GM21447 (cell line): ENCODE results near the gene SGCB.

ENCODE experiments used
- ATAC-seq: cut with Tn5 transposase; IDR thresholded peaks from one replicate; pipeline ENCODE4 v1.9.1; 2021; ENCODE audit not compliant: unreplicated experiment

Gene SGCB

GRCh38 chr4:52028970-52029369, 9.1 kb downstream of the SGCB start:
- ATAC-seq = no peak

DNA sequence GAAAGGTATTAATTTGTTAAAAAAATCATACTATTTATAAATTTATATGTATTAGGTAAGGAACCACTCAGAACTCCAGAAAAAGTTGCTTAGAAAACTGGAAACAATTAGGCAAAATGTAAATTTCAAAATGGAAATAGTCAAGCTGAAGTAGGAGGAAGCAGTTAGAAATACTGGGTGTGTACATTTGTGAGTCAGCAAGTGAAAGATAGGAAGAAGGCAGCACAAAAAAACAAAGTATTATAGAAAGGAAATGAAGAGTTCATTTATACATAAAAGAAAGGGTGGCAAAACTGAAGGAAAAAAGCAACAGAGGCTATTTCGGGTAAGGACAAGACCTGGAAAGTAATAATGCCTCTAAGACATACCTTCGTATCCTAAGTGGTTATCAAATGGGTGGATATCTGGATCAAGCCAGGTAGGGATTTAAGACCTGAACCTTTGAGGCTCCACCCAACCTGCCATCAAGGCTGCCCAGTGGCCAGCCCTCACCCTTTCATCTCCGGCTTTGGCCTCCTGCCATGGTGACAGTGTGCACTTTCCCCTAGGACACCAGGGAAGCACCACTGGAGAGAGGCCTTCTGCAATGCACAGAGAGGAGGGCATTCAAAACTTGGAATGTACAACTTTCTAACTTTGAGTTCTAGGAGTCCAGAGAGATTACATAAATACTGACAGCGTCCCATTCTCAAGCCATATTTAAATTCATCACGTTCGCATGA, 18.0 kb downstream of the SGCB start, which contains the start of gene LRRC66:
Gene LRRC66 (minus strand): TSS at position 428 of the 722 bp plus-strand sequence. CDS start 2,750 bp downstream, outside the sequence.
- no peak for ATAC-seq

- ATAC-seq = no peak
Measured at GRCh38 chr4:52017814-52018213, 20.3 kb downstream of the SGCB start.

GRCh38 chr4:52016981-52017380, 21.1 kb downstream of the SGCB start:
- no peak for ATAC-seq

GRCh38 chr4:52015366-52015765, 22.7 kb downstream of the SGCB start:
- ATAC-seq = no peak

GRCh38 chr4:52014903-52015302, 23.2 kb downstream of the SGCB start:
- ATAC-seq = no peak

DNA sequence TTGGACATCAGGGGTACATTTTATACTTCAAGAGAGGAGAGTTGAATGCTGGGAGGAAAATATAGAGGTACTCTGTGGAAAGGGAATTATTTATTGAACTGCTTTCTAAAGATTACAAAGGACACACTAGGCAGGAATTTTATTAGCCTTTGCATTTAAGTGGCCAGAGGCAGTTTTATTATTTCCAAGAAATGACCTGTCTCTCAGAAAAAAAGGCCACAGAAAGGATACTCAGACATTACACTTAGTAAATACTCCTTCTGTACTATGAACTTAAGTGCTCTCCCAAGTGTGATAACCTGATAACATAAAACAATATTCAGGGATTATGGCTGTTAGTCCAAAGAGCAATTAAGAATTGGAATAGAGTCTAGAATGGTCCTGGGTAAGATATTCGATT, 25.4 kb downstream of the SGCB start:
- no peak for ATAC-seq

- ATAC-seq = no peak
Measured at GRCh38 chr4:52010986-52011385, 27.1 kb downstream of the SGCB start.

GRCh38 chr4:52006887-52007286, 31.2 kb downstream of the SGCB start:
- ATAC-seq = no peak

GRCh38 chr4:52005604-52006273, 32.4 kb downstream of the SGCB start:
- ATAC-seq = no peak

GRCh38 chr4:52004414-52004813, 33.7 kb downstream of the SGCB start:
- ATAC-seq = no peak

DNA sequence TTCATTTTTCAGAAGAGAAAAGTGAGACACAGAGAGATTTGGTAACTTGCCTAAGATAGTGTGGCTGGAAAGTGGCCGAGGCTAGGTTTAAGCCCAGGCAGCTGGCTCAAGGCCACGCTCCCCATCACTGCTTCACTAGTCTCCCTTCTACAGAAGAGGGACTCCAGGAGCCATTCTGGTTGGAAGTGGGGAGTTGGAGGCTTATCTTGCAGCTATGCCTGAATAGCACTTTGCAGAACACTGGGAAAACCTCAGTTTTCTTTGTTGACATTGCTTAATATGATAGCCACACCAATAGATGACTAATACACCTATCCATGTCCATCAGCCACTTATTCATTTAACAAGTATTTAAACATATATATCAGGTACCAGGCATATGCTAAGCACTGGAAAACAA, 36.5 kb downstream of the SGCB start:
- ATAC-seq = no peak

GRCh38 chr4:51999250-51999649, 38.8 kb downstream of the SGCB start:
- ATAC-seq = no peak

DNA sequence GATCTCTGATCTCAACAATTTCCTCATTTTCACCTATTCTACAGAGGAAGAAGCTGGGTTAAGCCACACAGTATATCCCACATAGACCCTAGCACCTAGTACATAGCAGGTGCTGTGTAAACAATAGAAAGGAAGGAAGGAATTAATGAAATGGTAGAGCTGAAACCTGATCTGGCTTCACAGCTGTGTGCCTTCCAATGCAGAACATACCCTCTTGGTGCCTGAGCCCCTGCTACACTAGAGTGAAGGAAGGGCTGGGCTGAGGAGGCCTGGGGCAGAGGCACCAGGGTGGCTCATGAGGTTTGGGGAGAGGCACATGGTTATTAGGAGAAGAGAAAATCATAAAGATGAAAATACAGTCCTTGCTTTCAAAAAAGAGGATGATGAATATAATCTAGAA, 39.3 kb downstream of the SGCB start:
- ATAC-seq = no peak

- ATAC-seq = no peak
Measured at GRCh38 chr4:51997647-51998046, 40.5 kb downstream of the SGCB start.

- no peak for ATAC-seq
Measured at GRCh38 chr4:51995647-51996220, 42.4 kb downstream of the SGCB start.
